HepG2 (cell line): Measurements from ENCODE around the gene MAML1. TPM values are rescaled to one million over a fixed set of nuclear protein-coding genes. Genes with fewer than 3 reads are reported as not detected.

ENCODE experiments used
- AHR ChIP-seq: IDR thresholded peaks from 2 replicates; pipeline ENCODE4 v1.6.1; 2018; ENCODE audit warnings: missing genetic modification reagents, missing compliant biosample characterization
- DPF2 ChIP-seq: sonication (generic); formaldehyde crosslinking; IDR thresholded peaks from 2 replicates; pipeline ENCODE4 v1.4.0; 2020; ENCODE audit warnings: mild to moderate bottlenecking, low read depth, missing genetic modification reagents, borderline replicate concordance
- FOXM1 ChIP-seq: sonication (generic); formaldehyde crosslinking; IDR thresholded peaks from 2 replicates; pipeline ENCODE4 v1.5.0; 2020; ENCODE audit warnings: missing genetic modification reagents
- HNRNPK ChIP-seq: fragments of 200-400 bp; formaldehyde crosslinking; IDR thresholded peaks from 2 replicates; pipeline ENCODE4 v1.6.1; 2018; ENCODE audit warnings: low read length, low read depth, moderate library complexity, mild to moderate bottlenecking; ENCODE audit not compliant: poor library complexity, severe bottlenecking
- LCORL ChIP-seq, 2 experiments: fragments of 450-650 bp in 1 of 2; sonication (generic) in 1 of 2; formaldehyde crosslinking in 1 of 2; IDR thresholded peaks; 2 replicates each; pipeline versions ENCODE4 v1.5.0 to v1.6.1; 2017 to 2020; ENCODE audit warnings: antibody characterized with exemption in 1 of 2, missing genetic modification reagents in 1 of 2
- MAZ ChIP-seq, 2 experiments: sonication (generic) in 1 of 2; formaldehyde crosslinking in 1 of 2; IDR thresholded peaks; 2 replicates each; pipeline versions ENCODE4 v1.5.0 to v1.6.1; 2012 to 2020; ENCODE audit warnings: low read depth in 2 of 2, mild to moderate bottlenecking in 2 of 2, borderline replicate concordance in 1 of 2, improper control_type of control experiment in 1 of 2, low read length in 1 of 2, missing genetic modification reagents in 1 of 2, moderate library complexity in 1 of 2
- NR2F1 ChIP-seq, 2 experiments: fragments of 450-650 bp in 1 of 2; formaldehyde crosslinking in 1 of 2; IDR thresholded peaks; 2 replicates each; pipeline versions ENCODE4 v1.5.0 to v1.6.1; 2016 to 2020; ENCODE audit warnings: mild to moderate bottlenecking in 1 of 2, missing compliant biosample characterization in 1 of 2, missing genetic modification reagents in 1 of 2, moderate library complexity in 1 of 2
- NR2F2 ChIP-seq: IDR thresholded peaks from 2 replicates; pipeline ENCODE4 v1.6.1; 2012; ENCODE audit warnings: low read depth, inconsistent platforms, borderline replicate concordance
- SATB2 ChIP-seq: sonication (generic); formaldehyde crosslinking; IDR thresholded peaks from 2 replicates; pipeline ENCODE4 v1.5.0; 2020; ENCODE audit warnings: missing genetic modification reagents
- YY1 ChIP-seq: IDR thresholded peaks from 2 replicates; pipeline ENCODE4 v1.6.1; 2011; ENCODE audit warnings: low read length, low read depth, moderate library complexity, mild to moderate bottlenecking; ENCODE audit not compliant: insufficient read depth, insufficient replicate concordance
- ZNF101 ChIP-seq: sonication (generic); formaldehyde crosslinking; IDR thresholded peaks from 2 replicates; pipeline ENCODE4 v1.4.0; 2020; ENCODE audit warnings: mild to moderate bottlenecking, low read depth, missing genetic modification reagents, borderline replicate concordance
- ZNF430 ChIP-seq: sonication (generic); formaldehyde crosslinking; IDR thresholded peaks from 2 replicates; pipeline ENCODE4 v1.9.0; 2021; ENCODE audit warnings: mild to moderate bottlenecking, missing genetic modification reagents
- ZNF660 ChIP-seq: sonication (generic); formaldehyde crosslinking; IDR thresholded peaks from 2 replicates; pipeline ENCODE4 v1.5.1; 2020; ENCODE audit warnings: mild to moderate bottlenecking, low read depth, missing genetic modification reagents, borderline replicate concordance
- polyA plus RNA-seq, 8 experiments: library from polyadenylated mRNA; depleted of rRNA in 3 of 8; stranded (reverse) in 7 of 8; unstranded in 1 of 8; fragments of >200 nt; fragmentation: Illumina TruSeq in 4 of 8; extraction: Trizol in 4 of 8; gene quantifications; 2 replicates each; pipeline versions ENCODE4 v1.2.1 to v1.2.3, GENCODE V29; 2011 to 2016; ENCODE audit warnings: low read depth in 4 of 8, missing spikeins in 1 of 8, mixed read lengths in 1 of 8; ENCODE audit not compliant: insufficient read depth in 1 of 8
- total RNA-seq, 5 experiments: library from RNA; depleted of rRNA; stranded (reverse); fragments of >200 nt; fragmentation: Illumina TruSeq; extraction: Trizol; gene quantifications; 2 replicates each; pipeline ENCODE4 v1.2.3, GENCODE V29; 2016; ENCODE audit warnings: low read depth in 1 of 5
- TF ChIP-seq, protein P1 (sequence below): sonication (generic); formaldehyde crosslinking; IDR thresholded peaks from 2 replicates; pipeline ENCODE4 v1.4.0; 2020; ENCODE audit warnings: missing genetic modification reagents, mild to moderate bottlenecking, borderline replicate concordance
- TF ChIP-seq, protein P2 (sequence below): sonication (generic); formaldehyde crosslinking; IDR thresholded peaks from 2 replicates; pipeline ENCODE4 v1.5.0; 2020; ENCODE audit warnings: mild to moderate bottlenecking, missing genetic modification reagents
- TF ChIP-seq, protein P3 (sequence below): sonication (generic); formaldehyde crosslinking; IDR thresholded peaks from 2 replicates; pipeline ENCODE4 v1.5.1; 2020; ENCODE audit warnings: missing genetic modification reagents, mild to moderate bottlenecking, borderline replicate concordance
- TF ChIP-seq, protein P4 (sequence below): sonication (generic); formaldehyde crosslinking; IDR thresholded peaks from 2 replicates; pipeline ENCODE4 v1.4.0; 2020; ENCODE audit warnings: missing genetic modification reagents, borderline replicate concordance

Gene MAML1
- total and polyA plus RNA-seq, 2 of the 13 experiments (the other 11 are each of a cell fraction or from before 2014, with no cell fraction given) = 10.0 to 10.8 TPM

DNA sequence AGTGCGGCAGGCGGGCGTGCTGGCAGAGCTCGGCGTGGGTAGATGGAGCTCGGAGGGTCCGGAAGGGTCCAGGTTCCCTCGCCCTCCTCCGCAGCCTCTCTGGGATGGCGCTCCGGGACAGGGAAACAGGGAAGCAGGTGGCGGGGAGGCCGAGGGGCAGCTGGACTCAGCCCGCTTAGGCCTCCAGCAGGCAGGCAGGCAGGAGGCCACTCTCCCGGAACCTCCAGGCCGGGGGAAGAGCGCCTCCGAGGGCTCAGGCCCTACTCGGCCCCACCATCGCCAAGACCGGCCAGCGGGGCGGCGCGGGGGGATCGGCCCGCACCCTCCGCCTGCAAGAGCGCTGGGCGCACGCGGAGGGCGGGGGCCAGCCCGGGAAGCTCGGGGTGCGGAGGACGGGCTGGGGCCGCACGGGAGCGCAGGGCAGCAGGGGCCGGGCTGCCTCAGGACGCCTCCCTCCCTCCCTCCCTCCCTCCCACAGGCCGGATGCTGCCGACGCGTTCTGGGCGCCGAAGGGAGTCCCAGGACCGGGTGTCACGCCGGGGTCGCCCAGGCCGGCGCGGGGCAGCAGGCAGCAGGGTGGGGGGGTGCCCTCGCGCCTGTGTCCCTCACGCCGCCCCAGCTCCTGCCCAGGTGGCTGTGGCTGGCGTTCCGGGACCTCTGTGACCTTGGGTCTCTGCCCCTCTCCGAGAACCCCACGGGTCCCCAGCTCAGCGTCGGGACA, 73.1 kb downstream of the MAML1 start (continued):
- TF ChIP-seq, protein P1, sequence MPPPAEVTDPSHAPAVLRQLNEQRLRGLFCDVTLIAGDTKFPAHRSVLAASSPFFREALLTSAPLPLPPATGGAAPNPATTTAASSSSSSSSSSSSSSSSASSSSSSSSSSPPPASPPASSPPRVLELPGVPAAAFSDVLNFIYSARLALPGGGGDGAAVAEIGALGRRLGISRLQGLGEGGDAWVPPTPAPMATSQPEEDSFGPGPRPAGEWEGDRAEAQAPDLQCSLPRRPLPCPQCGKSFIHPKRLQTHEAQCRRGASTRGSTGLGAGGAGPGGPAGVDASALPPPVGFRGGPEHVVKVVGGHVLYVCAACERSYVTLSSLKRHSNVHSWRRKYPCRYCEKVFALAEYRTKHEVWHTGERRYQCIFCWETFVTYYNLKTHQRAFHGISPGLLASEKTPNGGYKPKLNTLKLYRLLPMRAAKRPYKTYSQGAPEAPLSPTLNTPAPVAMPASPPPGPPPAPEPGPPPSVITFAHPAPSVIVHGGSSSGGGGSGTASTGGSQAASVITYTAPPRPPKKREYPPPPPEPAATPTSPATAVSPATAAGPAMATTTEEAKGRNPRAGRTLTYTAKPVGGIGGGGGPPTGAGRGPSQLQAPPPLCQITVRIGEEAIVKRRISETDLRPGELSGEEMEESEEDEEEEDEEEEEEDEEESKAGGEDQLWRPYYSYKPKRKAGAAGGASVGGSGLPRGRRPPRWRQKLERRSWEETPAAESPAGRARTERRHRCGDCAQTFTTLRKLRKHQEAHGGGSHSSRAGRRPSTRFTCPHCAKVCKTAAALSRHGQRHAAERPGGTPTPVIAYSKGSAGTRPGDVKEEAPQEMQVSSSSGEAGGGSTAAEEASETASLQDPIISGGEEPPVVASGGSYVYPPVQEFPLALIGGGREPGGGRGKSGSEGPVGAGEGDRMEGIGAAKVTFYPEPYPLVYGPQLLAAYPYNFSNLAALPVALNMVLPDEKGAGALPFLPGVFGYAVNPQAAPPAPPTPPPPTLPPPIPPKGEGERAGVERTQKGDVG (CRISPR knock-in tag) = no peak
- TF ChIP-seq NR2F2 = no peak
- TF ChIP-seq YY1 = peak; percentile 1
- 0 out of 2 replicates have a peak, but pooled peaks have one; percentile 58 for TF ChIP-seq ZNF101 (CRISPR knock-in tag)
- no peak for TF ChIP-seq NR2F1 (CRISPR knock-in tag; IDR thresholded peaks at IDR 0.05)
- TF ChIP-seq FOXM1 (CRISPR knock-in tag) = no peak
- no peak for TF ChIP-seq LCORL (IDR thresholded peaks at IDR 0.05)
- TF ChIP-seq LCORL (CRISPR knock-in tag; IDR thresholded peaks at IDR 0.05) = 0 out of 2 replicates have a peak, but pooled peaks have one; percentile 3
- TF ChIP-seq, protein P2, sequence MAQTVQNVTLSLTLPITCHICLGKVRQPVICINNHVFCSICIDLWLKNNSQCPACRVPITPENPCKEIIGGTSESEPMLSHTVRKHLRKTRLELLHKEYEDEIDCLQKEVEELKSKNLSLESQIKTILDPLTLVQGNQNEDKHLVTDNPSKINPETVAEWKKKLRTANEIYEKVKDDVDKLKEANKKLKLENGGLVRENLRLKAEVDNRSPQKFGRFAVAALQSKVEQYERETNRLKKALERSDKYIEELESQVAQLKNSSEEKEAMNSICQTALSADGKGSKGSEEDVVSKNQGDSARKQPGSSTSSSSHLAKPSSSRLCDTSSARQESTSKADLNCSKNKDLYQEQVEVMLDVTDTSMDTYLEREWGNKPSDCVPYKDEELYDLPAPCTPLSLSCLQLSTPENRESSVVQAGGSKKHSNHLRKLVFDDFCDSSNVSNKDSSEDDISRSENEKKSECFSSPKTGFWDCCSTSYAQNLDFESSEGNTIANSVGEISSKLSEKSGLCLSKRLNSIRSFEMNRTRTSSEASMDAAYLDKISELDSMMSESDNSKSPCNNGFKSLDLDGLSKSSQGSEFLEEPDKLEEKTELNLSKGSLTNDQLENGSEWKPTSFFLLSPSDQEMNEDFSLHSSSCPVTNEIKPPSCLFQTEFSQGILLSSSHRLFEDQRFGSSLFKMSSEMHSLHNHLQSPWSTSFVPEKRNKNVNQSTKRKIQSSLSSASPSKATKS (CRISPR knock-in tag) = no peak
- no peak for TF ChIP-seq SATB2 (CRISPR knock-in tag)
- TF ChIP-seq, protein P3, sequence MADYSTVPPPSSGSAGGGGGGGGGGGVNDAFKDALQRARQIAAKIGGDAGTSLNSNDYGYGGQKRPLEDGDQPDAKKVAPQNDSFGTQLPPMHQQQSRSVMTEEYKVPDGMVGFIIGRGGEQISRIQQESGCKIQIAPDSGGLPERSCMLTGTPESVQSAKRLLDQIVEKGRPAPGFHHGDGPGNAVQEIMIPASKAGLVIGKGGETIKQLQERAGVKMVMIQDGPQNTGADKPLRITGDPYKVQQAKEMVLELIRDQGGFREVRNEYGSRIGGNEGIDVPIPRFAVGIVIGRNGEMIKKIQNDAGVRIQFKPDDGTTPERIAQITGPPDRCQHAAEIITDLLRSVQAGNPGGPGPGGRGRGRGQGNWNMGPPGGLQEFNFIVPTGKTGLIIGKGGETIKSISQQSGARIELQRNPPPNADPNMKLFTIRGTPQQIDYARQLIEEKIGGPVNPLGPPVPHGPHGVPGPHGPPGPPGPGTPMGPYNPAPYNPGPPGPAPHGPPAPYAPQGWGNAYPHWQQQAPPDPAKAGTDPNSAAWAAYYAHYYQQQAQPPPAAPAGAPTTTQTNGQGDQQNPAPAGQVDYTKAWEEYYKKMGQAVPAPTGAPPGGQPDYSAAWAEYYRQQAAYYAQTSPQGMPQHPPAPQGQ (CRISPR knock-in tag) = no peak
- 0 out of 2 replicates have a peak, but pooled peaks have one; percentile 62 for TF ChIP-seq AHR (CRISPR knock-in tag)
- no peak for TF ChIP-seq MAZ (IDR thresholded peaks at IDR 0.05; ENCODE audit: borderline replicate concordance, low read depth, low read length)
- peak; percentile 63; the same call in 1 of the 2 replicates for TF ChIP-seq MAZ (CRISPR knock-in tag; IDR thresholded peaks at IDR 0.05; ENCODE audit: low read depth)
- TF ChIP-seq, protein P4, sequence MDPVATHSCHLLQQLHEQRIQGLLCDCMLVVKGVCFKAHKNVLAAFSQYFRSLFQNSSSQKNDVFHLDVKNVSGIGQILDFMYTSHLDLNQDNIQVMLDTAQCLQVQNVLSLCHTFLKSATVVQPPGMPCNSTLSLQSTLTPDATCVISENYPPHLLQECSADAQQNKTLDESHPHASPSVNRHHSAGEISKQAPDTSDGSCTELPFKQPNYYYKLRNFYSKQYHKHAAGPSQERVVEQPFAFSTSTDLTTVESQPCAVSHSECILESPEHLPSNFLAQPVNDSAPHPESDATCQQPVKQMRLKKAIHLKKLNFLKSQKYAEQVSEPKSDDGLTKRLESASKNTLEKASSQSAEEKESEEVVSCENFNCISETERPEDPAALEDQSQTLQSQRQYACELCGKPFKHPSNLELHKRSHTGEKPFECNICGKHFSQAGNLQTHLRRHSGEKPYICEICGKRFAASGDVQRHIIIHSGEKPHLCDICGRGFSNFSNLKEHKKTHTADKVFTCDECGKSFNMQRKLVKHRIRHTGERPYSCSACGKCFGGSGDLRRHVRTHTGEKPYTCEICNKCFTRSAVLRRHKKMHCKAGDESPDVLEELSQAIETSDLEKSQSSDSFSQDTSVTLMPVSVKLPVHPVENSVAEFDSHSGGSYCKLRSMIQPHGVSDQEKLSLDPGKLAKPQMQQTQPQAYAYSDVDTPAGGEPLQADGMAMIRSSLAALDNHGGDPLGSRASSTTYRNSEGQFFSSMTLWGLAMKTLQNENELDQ (CRISPR knock-in tag) = no peak
- peak; percentile 17 for TF ChIP-seq HNRNPK
- 0 out of 2 replicates have a peak, but pooled peaks have one; percentile 40 for TF ChIP-seq ZNF430 (CRISPR knock-in tag)
- no peak for TF ChIP-seq ZNF660 (CRISPR knock-in tag)
- TF ChIP-seq DPF2 = no peak
